ENCODE measurements around the gene RIMBP2.

Gene RIMBP2

GRCh38 chr12:130613831-130614529, 102.1 kb downstream of the RIMBP2 start:
- Mint-ChIP-seq H3K27ac (no peak overlapping the region), H3K36me3 (ENCODE audit: low read depth) (no peaks in the 10 kb centered on the region), H3K4me1 (no peaks in the 10 kb centered on the region), H3K9me3 (no peaks in the 10 kb centered on the region), H3K4me3 (no peak overlapping the region), H3K27me3 (peaks cover 2% of the 10 kb centered on the region)
- DNase-seq (no peak), ATAC-seq (no peak)

GRCh38 chr12:130613131-130613530, 103.0 kb downstream of the RIMBP2 start:
- Mint-ChIP-seq H3K9me3 (no peaks in the 10 kb centered on the region), H3K36me3 (ENCODE audit: low read depth) (no peaks in the 10 kb centered on the region), H3K4me1 (no peaks in the 10 kb centered on the region), H3K27me3 (peaks cover 2% of the 10 kb centered on the region), H3K4me3 (no peak overlapping the region), H3K27ac (no peak overlapping the region)
- DNase-seq (no peak), ATAC-seq (no peak)

GRCh38 chr12:130611026-130611905, 104.8 kb downstream of the RIMBP2 start:
- no peak overlapping the region for H3K4me3 Mint-ChIP-seq
- H3K27ac Mint-ChIP-seq, result no peak overlapping the region
- DNase-seq, result no peak

DNA sequence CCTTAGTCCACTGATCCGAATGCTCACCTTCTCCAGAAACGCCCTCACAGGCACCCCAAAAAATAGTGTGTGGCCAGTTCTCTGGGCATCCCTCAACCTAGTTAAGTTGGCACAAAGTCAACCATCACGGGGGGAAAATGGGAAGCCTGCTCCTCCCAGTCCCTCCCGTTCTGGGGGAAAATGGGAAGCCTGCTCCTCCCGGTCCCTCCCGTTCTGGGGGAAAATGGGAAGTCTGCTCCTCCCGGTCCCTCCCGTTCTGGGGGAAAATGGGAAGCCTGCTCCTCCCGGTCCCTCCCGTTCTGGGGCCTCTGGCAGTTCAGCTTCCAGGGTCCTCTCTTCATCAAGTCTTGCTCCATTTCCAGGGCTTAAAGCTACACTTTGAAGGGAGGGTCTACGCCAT, 106.1 kb downstream of the RIMBP2 start:
- H3K4me1 Mint-ChIP-seq, result no peaks in the 10 kb centered on the region
- H3K27ac Mint-ChIP-seq, result no peak overlapping the region

More at GRCh38 chr12:130611026-130611905, 104.8 kb downstream of the RIMBP2 start:
- H3K4me1 Mint-ChIP-seq, result no peaks in the 10 kb centered on the region
- peaks cover 2% of the 10 kb centered on the region for H3K27me3 Mint-ChIP-seq
- H3K9me3 Mint-ChIP-seq, result no peaks in the 10 kb centered on the region
- H3K36me3 Mint-ChIP-seq (ENCODE audit: low read depth), result no peaks in the 10 kb centered on the region
- no peak for ATAC-seq

GRCh38 chr12:130608831-130609230, 107.3 kb downstream of the RIMBP2 start:
- no peak for DNase-seq
- ATAC-seq, result no peak
- Mint-ChIP-seq H3K9me3 (no peaks in the 10 kb centered on the region), H3K4me1 (no peaks in the 10 kb centered on the region), H3K27ac (no peak overlapping the region), H3K27me3 (no peaks in the 10 kb centered on the region), H3K36me3 (ENCODE audit: low read depth) (no peaks in the 10 kb centered on the region), H3K4me3 (no peak overlapping the region)

More for the DNA sequence above, 106.1 kb downstream of the RIMBP2 start:
- ATAC-seq (no peak), DNase-seq (no peak)
- H3K4me3 Mint-ChIP-seq, result no peak overlapping the region
- H3K36me3 Mint-ChIP-seq (ENCODE audit: low read depth), result no peaks in the 10 kb centered on the region
- peaks cover 2% of the 10 kb centered on the region for H3K27me3 Mint-ChIP-seq
- H3K9me3 Mint-ChIP-seq, result no peaks in the 10 kb centered on the region

GRCh38 chr12:130608132-130608531, 108.0 kb downstream of the RIMBP2 start:
- Mint-ChIP-seq H3K9me3 (no peaks in the 10 kb centered on the region), H3K4me1 (no peaks in the 10 kb centered on the region), H3K27ac (no peak overlapping the region), H3K27me3 (no peaks in the 10 kb centered on the region), H3K4me3 (no peak overlapping the region), H3K36me3 (ENCODE audit: low read depth) (no peaks in the 10 kb centered on the region)
- no peak for DNase-seq
- no peak for ATAC-seq

DNA sequence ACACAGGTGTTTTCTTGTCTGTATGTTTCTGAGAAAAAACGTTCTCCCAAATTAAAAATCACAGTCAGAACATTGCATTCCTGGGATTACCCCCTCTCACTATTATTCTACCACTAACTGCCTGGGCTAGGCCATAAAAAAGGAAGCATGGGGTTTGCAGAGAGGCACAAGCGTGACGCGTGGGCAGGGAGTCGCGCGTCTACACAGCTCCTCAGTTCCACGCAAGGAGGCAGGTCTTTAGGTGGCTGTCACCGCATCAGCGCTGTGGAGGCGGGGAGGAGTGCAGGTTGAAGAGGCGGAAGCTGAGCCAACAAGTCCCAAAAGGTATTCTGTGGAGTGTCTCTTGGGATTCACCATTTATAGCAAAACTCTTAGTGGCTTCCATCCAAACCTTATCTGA, 109.9 kb downstream of the RIMBP2 start:
- DNase-seq (no peak), ATAC-seq (no peak)
- Mint-ChIP-seq H3K36me3 (ENCODE audit: low read depth) (no peaks in the 10 kb centered on the region), H3K4me1 (no peaks in the 10 kb centered on the region), H3K4me3 (no peak overlapping the region), H3K9me3 (no peaks in the 10 kb centered on the region), H3K27me3 (no peaks in the 10 kb centered on the region), H3K27ac (no peak overlapping the region)

GRCh38 chr12:130603396-130603965, 112.6 kb downstream of the RIMBP2 start:
- no peaks in the 10 kb centered on the region for H3K36me3 Mint-ChIP-seq (ENCODE audit: low read depth)
- H3K9me3 Mint-ChIP-seq, result no peaks in the 10 kb centered on the region
- H3K4me3 Mint-ChIP-seq, result no peak overlapping the region
- H3K27me3 Mint-ChIP-seq, result no peaks in the 10 kb centered on the region
- no peak overlapping the region for H3K27ac Mint-ChIP-seq
- ATAC-seq, result no peak
- DNase-seq, result no peak
- H3K4me1 Mint-ChIP-seq, result no peaks in the 10 kb centered on the region

DNA sequence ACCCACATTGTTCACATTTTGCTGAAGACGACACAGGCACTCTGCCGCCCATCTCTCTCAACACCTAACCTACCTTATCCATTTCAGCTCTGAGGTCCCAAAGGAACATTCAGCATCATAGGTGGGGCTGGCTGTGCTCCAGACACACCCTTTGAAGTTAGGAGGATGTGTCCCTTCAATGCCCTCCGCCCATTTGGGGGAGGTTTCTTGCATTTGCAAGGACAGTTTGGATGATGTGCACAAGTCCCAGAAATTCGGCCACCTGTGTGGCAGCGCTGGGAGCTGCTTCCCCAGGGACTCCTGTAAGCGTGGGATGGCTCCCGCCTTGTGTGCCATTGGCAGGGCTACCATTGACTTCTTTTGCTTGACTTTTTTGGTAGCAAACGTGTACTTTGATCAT, 113.8 kb downstream of the RIMBP2 start:
- no peak for DNase-seq
- peaks cover 9% of the 10 kb centered on the region for H3K9me3 Mint-ChIP-seq
- no peak overlapping the region for H3K27ac Mint-ChIP-seq
- H3K4me1 Mint-ChIP-seq, result no peaks in the 10 kb centered on the region
- no peaks in the 10 kb centered on the region for H3K36me3 Mint-ChIP-seq (ENCODE audit: low read depth)
- H3K4me3 Mint-ChIP-seq, result no peak overlapping the region
- ATAC-seq, result no peak
- H3K27me3 Mint-ChIP-seq, result no peaks in the 10 kb centered on the region

DNA sequence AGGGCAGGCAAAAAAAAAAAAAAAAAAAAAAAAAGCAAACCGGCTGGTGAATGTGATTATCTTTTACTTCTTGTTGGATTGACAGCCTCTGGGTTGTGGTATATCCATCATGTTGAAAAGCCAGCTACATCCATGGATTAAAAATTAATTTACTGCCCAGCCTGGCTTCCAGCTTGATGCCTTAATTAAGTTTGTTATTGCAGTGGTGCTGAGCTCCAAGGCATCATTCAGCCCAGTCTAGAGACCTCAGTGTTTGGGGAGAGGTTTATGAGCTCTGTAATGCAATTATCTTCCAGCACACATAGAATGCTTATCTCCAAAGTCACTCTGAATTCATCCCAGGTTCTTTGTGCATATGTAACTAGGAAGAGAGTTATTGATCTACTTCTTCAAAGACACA, 114.8 kb downstream of the RIMBP2 start:
- H3K27me3 Mint-ChIP-seq, result no peaks in the 10 kb centered on the region
- no peaks in the 10 kb centered on the region for H3K4me1 Mint-ChIP-seq
- H3K27ac Mint-ChIP-seq, result no peak overlapping the region
- no peak for DNase-seq
- peaks cover 14% of the 10 kb centered on the region for H3K9me3 Mint-ChIP-seq
- no peak overlapping the region for H3K4me3 Mint-ChIP-seq
- ATAC-seq, result no peak
- H3K36me3 Mint-ChIP-seq (ENCODE audit: low read depth), result no peaks in the 10 kb centered on the region

- no peaks in the 10 kb centered on the region for H3K4me1 Mint-ChIP-seq
- DNase-seq, result no peak
- peaks cover 14% of the 10 kb centered on the region for H3K9me3 Mint-ChIP-seq
- no peak for ATAC-seq
- no peaks in the 10 kb centered on the region for H3K27me3 Mint-ChIP-seq
- H3K36me3 Mint-ChIP-seq (ENCODE audit: low read depth), result no peaks in the 10 kb centered on the region
- H3K4me3 Mint-ChIP-seq, result no peak overlapping the region
- no peak overlapping the region for H3K27ac Mint-ChIP-seq
Measured at GRCh38 chr12:130596241-130596640, 119.9 kb downstream of the RIMBP2 start.

GRCh38 chr12:130595566-130595965, 120.5 kb downstream of the RIMBP2 start:
- Mint-ChIP-seq H3K27ac (no peak overlapping the region), H3K4me1 (no peaks in the 10 kb centered on the region), H3K4me3 (no peak overlapping the region), H3K27me3 (no peaks in the 10 kb centered on the region), H3K9me3 (peaks cover 14% of the 10 kb centered on the region), H3K36me3 (ENCODE audit: low read depth) (no peaks in the 10 kb centered on the region)
- DNase-seq, result no peak
- ATAC-seq, result no peak

DNA sequence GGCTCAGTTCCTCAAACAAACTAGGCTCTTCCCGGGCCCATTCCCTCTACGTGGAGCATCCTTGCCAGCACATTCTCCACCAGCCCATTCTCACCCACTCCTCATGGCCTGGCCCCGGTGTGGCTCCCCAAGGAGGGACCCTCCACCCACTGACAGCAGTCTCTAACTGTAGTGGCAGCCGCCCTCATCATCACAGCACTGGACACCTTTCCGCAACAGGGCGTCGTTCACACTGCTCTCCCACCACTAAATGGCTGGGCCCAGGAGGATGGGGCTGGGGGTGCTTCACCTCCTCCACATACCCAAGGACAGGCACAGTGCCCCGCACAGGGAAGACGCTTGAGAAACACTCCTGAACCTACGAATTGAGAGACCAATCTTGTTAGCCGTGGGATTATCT, 123.0 kb downstream of the RIMBP2 start:
- H3K4me1 Mint-ChIP-seq, result no peaks in the 10 kb centered on the region
- no peak overlapping the region for H3K27ac Mint-ChIP-seq
- H3K9me3 Mint-ChIP-seq, result peaks cover 17% of the 10 kb centered on the region
- DNase-seq (no peak), ATAC-seq (no peak)
- H3K27me3 Mint-ChIP-seq, result peaks cover 1% of the 10 kb centered on the region
- H3K36me3 Mint-ChIP-seq (ENCODE audit: low read depth), result no peaks in the 10 kb centered on the region
- no peak overlapping the region for H3K4me3 Mint-ChIP-seq

GRCh38 chr12:130592641-130593040, 123.5 kb downstream of the RIMBP2 start:
- Mint-ChIP-seq H3K27me3 (peaks cover 4% of the 10 kb centered on the region), H3K4me3 (no peak overlapping the region), H3K27ac (no peak overlapping the region), H3K36me3 (ENCODE audit: low read depth) (no peaks in the 10 kb centered on the region), H3K4me1 (no peaks in the 10 kb centered on the region), H3K9me3 (peaks cover 16% of the 10 kb centered on the region)
- DNase-seq (no peak), ATAC-seq (no peak)

- ATAC-seq, result no peak
- H3K27ac Mint-ChIP-seq, result no peak overlapping the region
- peaks cover 4% of the 10 kb centered on the region for H3K27me3 Mint-ChIP-seq
Measured at GRCh38 chr12:130591736-130592135, 124.4 kb downstream of the RIMBP2 start.

More at GRCh38 chr12:130591736-130592135, 124.4 kb downstream of the RIMBP2 start:
- Mint-ChIP-seq H3K36me3 (ENCODE audit: low read depth) (no peaks in the 10 kb centered on the region), H3K4me1 (no peaks in the 10 kb centered on the region), H3K4me3 (no peak overlapping the region), H3K9me3 (peaks cover 10% of the 10 kb centered on the region)
- no peak for DNase-seq

Data from activated naive CD8-positive, alpha-beta T cell treated with anti-CD3 and anti-CD28 coated beads, Interleukin-2, amount 50 U/mL, for 24 hours (primary cell).